ENCODE data around the gene OPRL1.

The OPRL1 gene

DNA sequence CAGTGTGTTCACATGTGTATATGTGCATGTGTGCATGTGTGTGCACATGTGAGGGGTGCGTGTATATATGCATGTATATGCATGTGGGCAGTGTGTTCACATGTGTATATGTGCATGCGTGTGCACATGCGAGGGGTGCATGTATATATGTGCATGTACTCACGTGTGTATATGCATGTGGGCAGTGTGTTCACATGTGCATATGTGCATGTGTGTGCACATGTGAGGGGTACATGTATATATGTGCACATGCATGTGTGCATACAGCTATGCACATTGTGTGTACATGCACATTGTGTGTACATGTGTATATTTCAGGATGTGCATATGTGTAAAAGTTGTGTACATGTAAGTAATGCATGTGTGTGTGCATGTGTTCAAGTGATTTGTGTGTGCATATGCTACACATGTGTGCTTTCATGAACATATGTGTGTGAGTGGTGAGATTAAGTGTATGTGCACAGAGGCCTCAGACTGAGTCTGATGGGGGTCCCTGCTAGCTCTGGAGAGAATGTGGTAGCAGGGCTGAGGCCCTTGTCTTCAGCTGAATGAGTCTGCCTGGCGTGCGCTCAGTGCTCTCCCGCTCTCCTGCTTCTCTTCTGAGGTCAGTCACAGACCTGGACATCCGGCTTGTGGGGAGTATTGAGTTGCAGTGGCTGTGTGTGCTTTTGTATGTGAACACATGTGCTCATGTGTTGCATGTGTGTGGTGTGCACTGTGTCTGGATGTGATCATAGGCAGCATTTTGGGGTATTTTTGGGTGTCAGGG is 64.4 kb downstream of the OPRL1 start:
- no peak for DNase-seq (ENCODE audit: low read depth)

DNA sequence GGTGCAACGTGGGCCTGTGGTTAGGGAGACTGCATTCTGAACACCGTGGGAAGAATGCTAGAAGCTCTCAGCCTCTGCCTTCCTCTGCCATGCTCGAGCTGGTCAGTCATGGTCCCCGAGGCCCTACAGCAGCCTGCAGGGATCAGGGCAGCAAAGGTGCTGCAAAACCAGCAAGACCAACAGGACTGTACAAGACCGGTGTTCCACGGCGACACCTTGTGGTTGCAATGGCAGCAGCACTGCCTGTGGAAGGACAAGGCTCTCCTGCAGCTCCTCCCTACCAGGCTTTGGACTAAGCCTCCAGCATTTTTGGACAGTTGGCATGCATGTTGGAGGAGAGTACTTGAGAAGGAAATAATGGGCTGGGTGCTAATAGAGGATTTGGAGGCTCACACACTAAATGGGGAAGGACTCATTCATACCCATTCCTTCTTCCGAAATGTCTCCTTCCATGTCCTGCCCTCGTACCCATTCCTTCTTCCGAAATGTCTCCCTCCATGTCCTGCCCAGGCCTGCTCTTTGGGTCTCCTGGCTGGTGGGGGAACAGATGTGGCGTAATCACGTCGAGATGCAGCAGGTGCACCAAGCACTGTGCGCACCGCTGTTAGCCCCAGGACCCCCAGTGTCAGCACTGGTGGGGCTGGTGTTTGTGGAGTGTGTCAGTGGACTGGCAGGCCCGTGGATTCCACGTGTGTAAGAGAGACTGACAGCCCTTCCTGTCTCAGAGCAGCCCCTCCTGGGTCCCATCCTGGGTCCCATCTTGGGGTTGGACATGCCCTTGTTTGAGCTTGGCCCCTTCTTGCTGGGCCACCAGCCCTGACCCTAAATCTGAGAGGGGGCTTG is 65.8 kb downstream of the OPRL1 start:
- no peak for DNase-seq (ENCODE audit: low read depth)

DNA sequence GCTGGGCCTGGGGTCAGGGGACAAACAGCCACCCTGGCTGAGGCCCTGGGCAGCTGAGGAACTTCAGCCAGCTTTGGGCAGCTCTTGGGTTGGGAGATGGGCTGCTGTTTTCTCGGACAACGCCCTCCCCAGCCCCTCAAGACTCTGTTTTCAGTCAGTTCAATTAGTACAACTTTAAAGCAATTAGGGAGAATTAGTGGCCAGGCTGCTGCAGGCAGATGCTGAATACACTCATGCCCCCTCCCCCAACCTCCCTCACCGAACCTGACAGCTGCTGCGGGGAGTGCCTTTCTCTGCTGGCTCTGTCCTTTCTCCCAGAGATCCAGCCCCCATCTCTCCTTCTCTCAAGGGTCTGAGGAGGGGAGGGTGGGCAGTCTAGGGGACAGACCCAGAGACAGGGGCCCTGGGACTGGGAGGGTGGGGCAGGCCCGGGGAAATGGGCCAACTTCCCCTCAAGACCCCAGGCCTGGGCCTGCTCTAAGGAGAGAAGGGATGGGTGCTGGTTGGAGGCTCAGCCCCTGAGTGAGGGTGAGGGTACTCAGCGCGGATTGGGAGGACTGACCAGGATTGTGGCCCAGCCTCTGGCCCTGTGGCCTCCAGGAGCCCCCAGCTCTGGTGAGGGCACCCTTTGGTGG is 66.5 kb downstream of the OPRL1 start:
- no peak for DNase-seq (ENCODE audit: low read depth)

DNA sequence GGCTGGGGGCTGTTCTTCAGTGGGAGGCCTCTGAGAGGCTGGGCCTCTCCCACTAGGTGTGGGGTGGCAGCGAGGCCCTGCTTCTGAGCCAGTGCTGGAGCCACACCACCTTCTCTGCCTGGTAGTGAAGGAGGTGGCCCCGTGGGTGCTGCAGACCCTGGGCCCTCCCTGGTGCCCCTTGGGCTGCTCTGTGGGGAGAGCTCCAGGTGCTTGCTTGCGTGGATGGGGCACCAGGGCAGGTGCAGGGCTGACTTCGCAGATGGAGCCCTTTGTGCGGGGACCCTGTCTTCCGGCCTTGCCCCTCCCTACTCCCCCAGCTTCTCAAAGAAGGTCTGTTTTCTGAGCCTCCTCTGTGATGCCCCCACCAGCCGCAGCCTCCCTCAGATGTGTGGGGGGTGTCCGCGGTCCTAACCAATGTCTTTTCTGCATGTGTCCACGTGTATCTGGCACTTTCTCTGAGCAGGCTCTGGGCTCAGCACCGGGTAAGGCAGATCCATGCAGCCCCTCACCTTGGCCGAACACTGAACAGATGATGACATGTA is 67.1 kb downstream of the OPRL1 start:
- no peak for DNase-seq (ENCODE audit: low read depth)

DNA sequence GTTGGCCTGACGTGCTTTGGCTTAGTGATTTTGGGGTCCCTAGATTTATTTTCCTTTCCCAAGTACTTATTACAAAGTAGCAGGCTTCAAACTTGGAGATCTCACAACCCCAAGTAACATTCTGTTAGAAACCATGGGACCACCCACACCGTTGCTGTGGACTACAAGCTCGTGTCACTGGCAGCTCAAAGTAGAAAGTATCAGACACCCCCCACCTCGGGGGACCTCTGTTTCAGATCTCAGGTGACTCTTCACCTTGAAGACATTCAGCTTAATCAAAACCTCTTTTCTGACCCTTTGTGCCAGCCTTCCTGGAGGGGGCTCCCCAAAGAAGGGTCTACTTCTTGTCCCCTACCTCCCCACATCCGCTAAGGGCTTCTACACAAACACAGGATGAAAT is 68.7 kb downstream of the OPRL1 start:
- no peak for DNase-seq (ENCODE audit: low read depth)

DNA sequence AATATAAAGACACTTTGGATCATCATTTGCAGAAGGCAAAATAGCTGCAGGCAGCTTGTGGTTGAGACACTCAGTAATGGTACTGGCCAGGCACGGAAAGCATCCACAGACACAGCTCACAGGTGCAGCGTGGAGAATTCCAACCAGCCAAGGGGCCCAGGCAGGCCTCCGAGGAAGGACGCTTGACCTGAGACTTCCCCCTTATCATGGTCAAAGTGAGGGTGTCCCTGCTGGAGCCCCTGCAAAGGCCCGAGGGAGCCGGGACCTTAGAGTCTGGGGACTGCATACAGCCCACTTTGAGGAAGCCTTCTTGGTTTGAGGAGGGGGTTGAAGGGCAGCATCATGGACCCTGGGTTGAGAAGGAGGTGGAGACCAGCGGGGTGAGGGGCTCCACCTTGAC is 69.3 kb downstream of the OPRL1 start:
- DNase-seq (ENCODE audit: low read depth): no peak

DNA sequence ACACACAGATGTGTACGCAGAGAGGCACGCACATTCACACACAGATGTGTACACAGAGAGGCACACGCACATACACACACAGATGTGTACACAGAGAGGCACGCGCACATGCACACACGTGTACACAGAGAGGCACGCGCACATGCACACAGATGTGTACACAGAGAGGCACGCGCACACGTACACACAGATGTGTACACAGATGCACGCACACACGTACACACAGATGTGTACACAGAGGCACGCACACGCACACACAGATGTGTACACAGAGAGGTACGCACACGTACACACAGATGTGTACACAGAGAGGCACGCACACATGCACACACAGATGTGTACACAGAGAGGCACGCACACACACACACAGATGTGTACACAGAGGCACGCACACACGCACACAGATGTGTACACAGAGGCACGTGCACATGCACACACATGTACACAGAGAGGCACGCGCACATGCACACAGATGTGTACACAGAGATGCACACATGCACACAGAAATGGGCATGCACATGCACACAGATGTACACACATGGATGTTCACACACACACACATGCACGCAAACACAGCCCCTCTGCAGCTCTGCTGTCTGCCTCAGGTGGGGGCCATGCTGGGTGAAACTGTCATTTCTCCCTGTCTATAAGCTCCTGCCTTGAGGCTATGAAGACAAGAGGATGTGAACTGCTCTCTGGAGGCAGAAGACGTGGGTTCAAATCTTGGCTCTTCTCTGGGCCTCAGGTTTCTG is 70.1 kb downstream of the OPRL1 start:
- no peak for DNase-seq (ENCODE audit: low read depth)

All from GM04504 (cell line).